Measurements from ENCODE around the gene FAM163A. TPM values are rescaled to one million over a fixed set of nuclear protein-coding genes. Genes with fewer than 3 reads are reported as not detected.
A peak's percentile ranks its signal among the peaks of the same experiment; 100 is the strongest.

FAM163A gene
- total RNA-seq, 4 donors from 2014 or later = 0.21 TPM; not detected in 3

GRCh38 chr1:179814546-179814838 lies 71.4 kb downstream of the FAM163A start:
- Histone ChIP-seq H3K27ac (no peak overlapping the region), H3K27me3 (no peaks in the 10 kb centered on the region), H3K4me1 (peaks cover 0 to 3% of the 10 kb centered on the region in 2 donors), H3K4me3 (peak overlapping the region; percentile 19 to 41), H3K36me3 (no peaks in the 10 kb centered on the region), H3K9me3 (no peaks in the 10 kb centered on the region)
- intact Hi-C loops (cut with DNase I; ENCODE audit: low total_unique reads) = loop anchor here (5.0 kb wide), 1 partner anchor 107 kb away; no protein-coding TSS in a partner anchor
- TF ChIP-seq CTCF (IDR thresholded peaks at IDR 0.05) (no peak), POLR2A (IDR thresholded peaks at IDR 0.05) (no peak)
- no peak for DNase-seq

GRCh38 chr1:179815641-179816040 lies 72.5 kb downstream of the FAM163A start:
- TF ChIP-seq CTCF (IDR thresholded peaks at IDR 0.05) (no peak), POLR2A (IDR thresholded peaks at IDR 0.05) (no peak)
- Histone ChIP-seq H3K9me3 (no peaks in the 10 kb centered on the region), H3K4me1 (peaks cover 0 to 3% of the 10 kb centered on the region in 2 donors), H3K27me3 (no peaks in the 10 kb centered on the region), H3K4me3 (peak overlapping the region in 1 of 2 donors; percentile 41), H3K27ac (peak overlapping the region; percentile 1 to 6), H3K36me3 (no peaks in the 10 kb centered on the region)
- no peak for DNase-seq
- intact Hi-C loops (cut with DNase I; ENCODE audit: low total_unique reads) = no loop called here

- Histone ChIP-seq H3K36me3 (no peaks in the 10 kb centered on the region), H3K27me3 (no peaks in the 10 kb centered on the region), H3K27ac (no peak overlapping the region), H3K4me1 (peaks cover 0 to 3% of the 10 kb centered on the region in 2 donors), H3K9me3 (no peaks in the 10 kb centered on the region), H3K4me3 (no peak overlapping the region)
- intact Hi-C loops (cut with DNase I; ENCODE audit: low total_unique reads) = no loop called here
- peak in 1 of 2 donors; percentile 27 for DNase-seq
- no peak for TF ChIP-seq POLR2A (IDR thresholded peaks at IDR 0.05)
- TF ChIP-seq CTCF (IDR thresholded peaks at IDR 0.05) = no peak
These were observed 73.3 kb downstream of the FAM163A start for GRCh38 chr1:179816196-179816960.

- intact Hi-C loops (cut with DNase I; ENCODE audit: low total_unique reads) = no loop called here
- H3K9me3 ChIP-seq = no peaks in the 10 kb centered on the region
- H3K36me3 ChIP-seq = no peaks in the 10 kb centered on the region
- H3K27me3 ChIP-seq = no peaks in the 10 kb centered on the region
- peaks cover 0 to 3% of the 10 kb centered on the region in 2 donors for H3K4me1 ChIP-seq
- no peak overlapping the region for H3K27ac ChIP-seq
- no peak for TF ChIP-seq CTCF (IDR thresholded peaks at IDR 0.05)
- no peak for TF ChIP-seq POLR2A (IDR thresholded peaks at IDR 0.05)
- no peak overlapping the region for H3K4me3 ChIP-seq
- DNase-seq = no peak
These were observed 74.0 kb downstream of the FAM163A start for GRCh38 chr1:179817056-179817455.

- intact Hi-C loops (cut with DNase I; ENCODE audit: low total_unique reads) = no loop called here
- Histone ChIP-seq H3K4me1 (peaks cover 0 to 3% of the 10 kb centered on the region in 2 donors), H3K36me3 (no peaks in the 10 kb centered on the region), H3K27ac (no peak overlapping the region), H3K4me3 (no peak overlapping the region), H3K9me3 (no peaks in the 10 kb centered on the region), H3K27me3 (no peaks in the 10 kb centered on the region)
- peak in 1 of 2 donors; percentile 49 for DNase-seq
- TF ChIP-seq CTCF (IDR thresholded peaks at IDR 0.05) (no peak), POLR2A (IDR thresholded peaks at IDR 0.05) (no peak)
These were observed 74.7 kb downstream of the FAM163A start for GRCh38 chr1:179817789-179818188.

All from uterus (tissue), 4 donors.